GM12801 (cell line): ENCODE data around the gene DPF3.

Experiments used
- TF ChIP-seq, protein P1 (sequence below): IDR thresholded peaks from one replicate; pipeline ENCODE4 v1.5.1; 2011; ENCODE audit warnings: control low read depth; ENCODE audit not compliant: insufficient read length; ENCODE audit errors: extremely low read depth

Gene DPF3

DNA sequence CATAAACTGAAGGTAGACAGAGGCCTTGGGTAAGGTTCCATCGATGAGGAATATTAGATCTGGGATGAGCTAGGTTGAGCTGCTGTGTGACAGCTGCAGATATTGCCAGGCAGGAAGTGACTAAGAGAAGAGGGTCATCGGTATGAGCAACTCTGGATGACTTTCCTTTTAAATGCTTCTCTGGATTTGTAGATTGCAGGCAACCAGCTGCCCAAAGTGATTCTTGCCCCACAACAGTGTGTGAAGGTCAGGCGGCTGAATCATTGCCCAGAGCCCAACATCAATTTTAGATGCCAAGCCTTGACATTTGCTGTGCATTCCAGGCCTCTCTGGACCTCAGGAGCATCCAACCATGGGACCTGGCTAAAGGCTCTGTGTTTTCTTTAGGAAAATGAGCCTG is 255.9 kb downstream of the DPF3 start:
- TF ChIP-seq, protein P1, sequence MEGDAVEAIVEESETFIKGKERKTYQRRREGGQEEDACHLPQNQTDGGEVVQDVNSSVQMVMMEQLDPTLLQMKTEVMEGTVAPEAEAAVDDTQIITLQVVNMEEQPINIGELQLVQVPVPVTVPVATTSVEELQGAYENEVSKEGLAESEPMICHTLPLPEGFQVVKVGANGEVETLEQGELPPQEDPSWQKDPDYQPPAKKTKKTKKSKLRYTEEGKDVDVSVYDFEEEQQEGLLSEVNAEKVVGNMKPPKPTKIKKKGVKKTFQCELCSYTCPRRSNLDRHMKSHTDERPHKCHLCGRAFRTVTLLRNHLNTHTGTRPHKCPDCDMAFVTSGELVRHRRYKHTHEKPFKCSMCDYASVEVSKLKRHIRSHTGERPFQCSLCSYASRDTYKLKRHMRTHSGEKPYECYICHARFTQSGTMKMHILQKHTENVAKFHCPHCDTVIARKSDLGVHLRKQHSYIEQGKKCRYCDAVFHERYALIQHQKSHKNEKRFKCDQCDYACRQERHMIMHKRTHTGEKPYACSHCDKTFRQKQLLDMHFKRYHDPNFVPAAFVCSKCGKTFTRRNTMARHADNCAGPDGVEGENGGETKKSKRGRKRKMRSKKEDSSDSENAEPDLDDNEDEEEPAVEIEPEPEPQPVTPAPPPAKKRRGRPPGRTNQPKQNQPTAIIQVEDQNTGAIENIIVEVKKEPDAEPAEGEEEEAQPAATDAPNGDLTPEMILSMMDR, result no peak

GRCh38 chr14:72636871-72637270 is 257.0 kb downstream of the DPF3 start:
- TF ChIP-seq, protein P1, result no peak

DNA sequence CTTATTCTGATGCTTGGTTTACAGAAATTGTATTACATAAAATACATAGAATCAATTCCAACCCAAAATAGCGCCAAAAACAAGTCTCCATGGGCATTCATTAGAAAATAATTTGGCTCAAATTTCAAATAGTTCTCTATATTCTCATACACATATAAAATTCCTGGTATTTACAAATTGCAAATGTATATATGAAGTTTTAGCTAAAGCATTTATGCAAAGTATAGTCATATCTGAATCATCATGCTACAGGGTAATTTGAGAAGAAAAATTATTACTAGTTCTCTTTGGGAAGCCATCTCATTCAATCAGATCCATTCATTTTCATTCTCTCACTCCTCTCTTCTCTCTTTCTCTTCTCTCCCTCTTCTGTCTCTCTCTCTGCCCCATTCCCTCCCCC is 257.8 kb downstream of the DPF3 start:
- TF ChIP-seq, protein P1, result no peak

GRCh38 chr14:72634691-72635616 is 258.9 kb downstream of the DPF3 start:
- TF ChIP-seq, protein P1, result no peak

DNA sequence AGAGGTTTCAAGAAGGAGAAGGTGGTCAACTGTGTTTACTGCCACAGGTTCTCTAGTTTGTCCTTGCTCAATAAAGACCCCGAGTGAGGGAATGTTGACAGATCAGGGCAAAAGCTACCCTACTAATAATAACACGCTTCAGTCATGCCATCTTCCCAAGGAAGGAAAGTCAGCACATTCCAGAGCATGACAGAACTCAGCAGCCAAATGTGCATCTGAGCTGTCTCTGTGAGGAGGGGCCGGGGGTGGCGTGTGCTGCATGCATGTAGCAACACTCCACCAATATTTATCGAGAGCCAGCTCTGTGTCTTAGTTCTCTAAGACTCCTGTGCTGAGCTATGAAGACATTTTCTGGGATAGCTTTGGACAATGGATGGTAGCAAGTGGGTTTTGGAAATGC is 260.4 kb downstream of the DPF3 start:
- TF ChIP-seq, protein P1, result no peak

- TF ChIP-seq, protein P1, result no peak
These were observed 261.2 kb downstream of the DPF3 start for GRCh38 chr14:72632727-72633126.

DNA sequence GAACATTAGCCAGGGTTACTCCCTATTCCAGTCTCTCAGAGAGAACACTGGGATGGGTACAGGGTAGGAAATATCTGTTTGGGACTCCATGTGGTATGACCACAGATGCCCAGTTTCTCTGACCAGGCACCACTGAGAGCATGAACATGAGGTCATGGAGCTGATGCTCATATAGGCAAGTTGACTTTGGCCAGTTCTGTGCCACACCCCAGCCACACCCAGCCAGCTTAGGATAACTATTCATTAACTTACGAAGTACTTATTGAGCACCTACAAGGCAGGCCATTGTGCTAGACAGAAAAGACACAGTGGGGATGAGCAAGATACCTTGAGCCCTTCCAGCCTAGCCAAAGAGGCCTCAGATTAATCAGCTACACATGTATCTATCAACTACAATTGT is 262.5 kb downstream of the DPF3 start:
- TF ChIP-seq, protein P1, result no peak
